H9 (cell line): ENCODE results near the gene SLC7A5. TPM values are rescaled to one million over a fixed set of nuclear protein-coding genes. Genes with fewer than 3 reads are reported as not detected.

Experiments used
- DNase-seq: peaks from one replicate; pipeline ENCODE4 v3.0.0-alpha.2; 2017
- H2AFZ ChIP-seq: one replicate; pipeline ENCODE4 v1.6.1; 2013; ENCODE audit warnings: mild to moderate bottlenecking, low read length, control low read depth, moderate library complexity
- H2AK5ac ChIP-seq: 2 replicates; pipeline ENCODE4 v1.6.1; 2013; ENCODE audit warnings: low read length, control low read depth, mixed read lengths; ENCODE audit not compliant: insufficient read length
- H2BK120ac ChIP-seq: one replicate; pipeline ENCODE4 v1.6.1; 2013; ENCODE audit warnings: low read depth, mild to moderate bottlenecking, low read length, control low read depth, inconsistent platforms; ENCODE audit not compliant: poor library complexity, severe bottlenecking
- H2BK12ac ChIP-seq: 2 replicates; pipeline ENCODE4 v1.6.1; 2013; ENCODE audit warnings: low read length, control low read depth, mixed read lengths, low read depth; ENCODE audit not compliant: insufficient read length
- H2BK15ac ChIP-seq: 2 replicates; pipeline ENCODE4 v1.6.1; 2013; ENCODE audit warnings: low read depth, low read length, control low read depth
- H2BK20ac ChIP-seq: one replicate; pipeline ENCODE4 v1.6.1; 2013; ENCODE audit warnings: low read depth, mild to moderate bottlenecking, low read length, control low read depth, inconsistent platforms; ENCODE audit not compliant: poor library complexity, severe bottlenecking
- H2BK5ac ChIP-seq: 2 replicates; pipeline ENCODE4 v1.6.1; 2013; ENCODE audit warnings: low read length, control low read depth, mixed read lengths; ENCODE audit not compliant: insufficient read length
- H3K14ac ChIP-seq: 2 replicates; pipeline ENCODE4 v1.6.1; 2013; ENCODE audit warnings: low read length, control low read depth; ENCODE audit not compliant: insufficient read depth
- H3K18ac ChIP-seq: 2 replicates; pipeline ENCODE4 v1.6.1; 2013; ENCODE audit warnings: low read depth, mild to moderate bottlenecking, mixed read lengths, low read length, control low read depth; ENCODE audit not compliant: insufficient read length
- H3K23ac ChIP-seq: 2 replicates; pipeline ENCODE4 v1.6.1; 2013; ENCODE audit warnings: low read length, control low read depth, mixed read lengths, low read depth; ENCODE audit not compliant: insufficient read length
- H3K23me2 ChIP-seq: 2 replicates; pipeline ENCODE4 v1.6.1; 2013; ENCODE audit warnings: low read depth, mild to moderate bottlenecking, mixed read lengths, low read length, control low read depth; ENCODE audit not compliant: insufficient read length, poor library complexity, severe bottlenecking
- H3K27ac ChIP-seq: 2 replicates; pipeline ENCODE4 v1.5.1; 2013; ENCODE audit warnings: low read length, control low read depth, mixed read lengths, low read depth; ENCODE audit not compliant: insufficient read length
- H3K27me3 ChIP-seq: 2 replicates; pipeline ENCODE4 v1.6.1; 2013; ENCODE audit warnings: low read length, control low read depth, inconsistent platforms; ENCODE audit not compliant: insufficient read depth
- H3K4ac ChIP-seq: 2 replicates; pipeline ENCODE4 v1.6.1; 2013; ENCODE audit warnings: low read depth, mild to moderate bottlenecking, control low read depth, inconsistent platforms, low read length, moderate library complexity
- H3K4me1 ChIP-seq: 2 replicates; pipeline ENCODE4 v1.6.1; 2013; ENCODE audit warnings: low read length, control low read depth, inconsistent platforms; ENCODE audit not compliant: insufficient read depth
- H3K4me2 ChIP-seq: 2 replicates; pipeline ENCODE4 v1.6.1; 2013; ENCODE audit warnings: low read length, control low read depth, mixed read lengths; ENCODE audit not compliant: insufficient read length, insufficient read depth
- H3K56ac ChIP-seq: 2 replicates; pipeline ENCODE4 v1.6.1; 2013; ENCODE audit warnings: low read depth, mild to moderate bottlenecking, mixed read lengths, low read length, control low read depth; ENCODE audit not compliant: insufficient read length
- H3K79me1 ChIP-seq: 2 replicates; pipeline ENCODE4 v1.6.1; 2013; ENCODE audit warnings: low read depth, mild to moderate bottlenecking, moderate library complexity, low read length, control low read depth, inconsistent platforms; ENCODE audit not compliant: insufficient read depth, poor library complexity, severe bottlenecking
- H3K79me2 ChIP-seq: 2 replicates; pipeline ENCODE4 v1.6.1; 2013; ENCODE audit warnings: low read length, control low read depth, inconsistent platforms; ENCODE audit not compliant: insufficient read depth
- H3K9ac ChIP-seq: 2 replicates; pipeline ENCODE4 v1.6.1; 2013; ENCODE audit warnings: low read length, control low read depth, mixed read lengths; ENCODE audit not compliant: insufficient read length; ENCODE audit errors: extremely low read depth
- H3K9me3 ChIP-seq: one replicate; pipeline ENCODE4 v1.6.1; 2013; ENCODE audit warnings: low read depth, low read length, inconsistent platforms; ENCODE audit not compliant: control insufficient read depth
- H3T11ph ChIP-seq: one replicate; pipeline ENCODE4 v1.6.1; 2013; ENCODE audit warnings: mild to moderate bottlenecking, low read length, control low read depth, inconsistent platforms
- H4K20me1 ChIP-seq: one replicate; pipeline ENCODE4 v1.6.1; 2013; ENCODE audit not compliant: control insufficient read depth, insufficient read length, insufficient read depth
- H4K5ac ChIP-seq: 2 replicates; pipeline ENCODE4 v1.6.1; 2013; ENCODE audit warnings: low read depth, mild to moderate bottlenecking, mixed read lengths, low read length, control low read depth; ENCODE audit not compliant: insufficient read length
- H4K8ac ChIP-seq: replicated peaks from 2 replicates; pipeline ENCODE4 v1.6.1; 2013; ENCODE audit warnings: low read length, control low read depth, mixed read lengths, low read depth; ENCODE audit not compliant: insufficient read length
- H4K91ac ChIP-seq: 2 replicates; pipeline ENCODE4 v1.6.1; 2013; ENCODE audit warnings: low read depth, mild to moderate bottlenecking, moderate library complexity, mixed read lengths, low read length, control low read depth; ENCODE audit not compliant: insufficient read length
- H3K27ac Mint-ChIP-seq, 3 experiments: 2 replicates in 2 of 3; 3 replicates in 1 of 3; pipeline ENCODE4 v1.8.0; 2020 to 2021; ENCODE audit warnings: mixed read lengths in 3 of 3, mild to moderate bottlenecking in 1 of 3, moderate library complexity in 1 of 3
- H3K27me3 Mint-ChIP-seq: 2 replicates; pipeline ENCODE4 v1.8.0; 2021; ENCODE audit warnings: low read depth, mild to moderate bottlenecking, moderate library complexity, mixed read lengths
- H3K36me3 Mint-ChIP-seq, 3 experiments: 2 replicates in 2 of 3; 3 replicates in 1 of 3; pipeline ENCODE4 v1.8.0; 2020 to 2021; ENCODE audit warnings: low read depth in 3 of 3, mixed read lengths in 3 of 3; ENCODE audit not compliant: insufficient read depth in 1 of 3
- H3K4me1 Mint-ChIP-seq, 2 experiments: 2 replicates each; pipeline ENCODE4 v1.8.0; 2020; ENCODE audit warnings: mixed read lengths in 2 of 2
- H3K4me3 Mint-ChIP-seq, 2 experiments: 2 replicates in 1 of 2; 3 replicates in 1 of 2; pipeline ENCODE4 v1.8.0; 2020 to 2021; ENCODE audit warnings: mild to moderate bottlenecking in 2 of 2, mixed read lengths in 2 of 2, moderate library complexity in 1 of 2
- H3K9me3 Mint-ChIP-seq, 2 experiments: 2 replicates in 1 of 2; 3 replicates in 1 of 2; pipeline ENCODE4 v1.8.0; 2020; ENCODE audit warnings: mild to moderate bottlenecking in 2 of 2, mixed read lengths in 2 of 2, moderate library complexity in 1 of 2
- WGBS: extraction: QIAGEN DNeasy Blood & Tissue Kit; methylation state at CpG from one replicate; pipeline ENCODE4 v1.1.7; 2013; ENCODE audit warnings: missing lambda C conversion rate, low lambda C conversion rate, mixed read lengths; ENCODE audit not compliant: insufficient read length; ENCODE audit errors: extremely low coverage; 5-methylcytosine and 5-hydroxymethylcytosine counted together
- total RNA-seq: library from RNA; stranded (reverse); gene quantifications from 2 replicates; pipeline ENCODE4 v1.2.1, GENCODE V29; 2021
- TF ChIP-seq, protein P1 (sequence below): fragments of 200-600 bp; sonication (generic); conservative IDR thresholded peaks from 3 replicates; pipeline ENCODE4 v1.8.0; 2021; ENCODE audit warnings: antibody characterized with exemption, mild to moderate bottlenecking

The SLC7A5 gene
- total RNA-seq, 1 experiment from 2014 or later, result 217 TPM

GRCh38 chr16:87792205-87792565, 77.1 kb downstream of the SLC7A5 start:
- no peak overlapping the region for H2BK5ac ChIP-seq
- H3K9me3 Mint-ChIP-seq, result no peaks in the 10 kb centered on the region
- no peak overlapping the region for H2BK15ac ChIP-seq
- no peak overlapping the region for H3K4me2 ChIP-seq
- no peak overlapping the region for H3K23ac ChIP-seq
- H3K79me2 ChIP-seq, result no peaks in the 10 kb centered on the region
- no peak overlapping the region for H4K5ac ChIP-seq
- H4K8ac ChIP-seq, result no peak overlapping the region
- H3K4me3 Mint-ChIP-seq, result no peak overlapping the region
- H2AFZ ChIP-seq, result no peak overlapping the region
- no peaks in the 10 kb centered on the region for H3K4me1 Mint-ChIP-seq
- H3K27me3 Mint-ChIP-seq, result peaks cover 2% of the 10 kb centered on the region
- no peaks in the 10 kb centered on the region for H3K36me3 Mint-ChIP-seq
- H3T11ph ChIP-seq, result no peak overlapping the region
- H2BK120ac ChIP-seq, result no peak overlapping the region
- no peak overlapping the region for H3K18ac ChIP-seq
- no peak overlapping the region for H2BK20ac ChIP-seq
- no peak overlapping the region for H3K27ac ChIP-seq
- WGBS, result no CpG with 5 or more reads among the region's 7 CpGs
- no peaks in the 10 kb centered on the region for H3K79me1 ChIP-seq
- no peak overlapping the region for H3K27ac Mint-ChIP-seq
- H3K4ac ChIP-seq, result no peak overlapping the region
- H3K14ac ChIP-seq, result no peak overlapping the region
- DNase-seq, result no peak
- no peaks in the 10 kb centered on the region for H3K4me1 ChIP-seq
- H3K9me3 ChIP-seq, result no peaks in the 10 kb centered on the region
- no peak overlapping the region for H4K91ac ChIP-seq
- H2BK12ac ChIP-seq, result no peak overlapping the region
- no peak overlapping the region for H2AK5ac ChIP-seq
- H4K20me1 ChIP-seq, result no peaks in the 10 kb centered on the region
- H3K23me2 ChIP-seq, result no peaks in the 10 kb centered on the region
- no peaks in the 10 kb centered on the region for H3K27me3 ChIP-seq
- H3K9ac ChIP-seq, result no peak overlapping the region
- TF ChIP-seq, protein P1, sequence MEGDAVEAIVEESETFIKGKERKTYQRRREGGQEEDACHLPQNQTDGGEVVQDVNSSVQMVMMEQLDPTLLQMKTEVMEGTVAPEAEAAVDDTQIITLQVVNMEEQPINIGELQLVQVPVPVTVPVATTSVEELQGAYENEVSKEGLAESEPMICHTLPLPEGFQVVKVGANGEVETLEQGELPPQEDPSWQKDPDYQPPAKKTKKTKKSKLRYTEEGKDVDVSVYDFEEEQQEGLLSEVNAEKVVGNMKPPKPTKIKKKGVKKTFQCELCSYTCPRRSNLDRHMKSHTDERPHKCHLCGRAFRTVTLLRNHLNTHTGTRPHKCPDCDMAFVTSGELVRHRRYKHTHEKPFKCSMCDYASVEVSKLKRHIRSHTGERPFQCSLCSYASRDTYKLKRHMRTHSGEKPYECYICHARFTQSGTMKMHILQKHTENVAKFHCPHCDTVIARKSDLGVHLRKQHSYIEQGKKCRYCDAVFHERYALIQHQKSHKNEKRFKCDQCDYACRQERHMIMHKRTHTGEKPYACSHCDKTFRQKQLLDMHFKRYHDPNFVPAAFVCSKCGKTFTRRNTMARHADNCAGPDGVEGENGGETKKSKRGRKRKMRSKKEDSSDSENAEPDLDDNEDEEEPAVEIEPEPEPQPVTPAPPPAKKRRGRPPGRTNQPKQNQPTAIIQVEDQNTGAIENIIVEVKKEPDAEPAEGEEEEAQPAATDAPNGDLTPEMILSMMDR, result no peak
- H3K56ac ChIP-seq, result no peak overlapping the region
